SU-DHL-6 (cell line): ENCODE measurements around the gene MPV17.

Source experiments
- H2AFZ ChIP-seq: fragments of 200-600 bp; sonication (generic); 2 replicates; pipeline ENCODE4 v1.6.1; 2014; ENCODE audit warnings: low read depth, mild to moderate bottlenecking, moderate library complexity, mixed read lengths, antibody characterized with exemption, low read length; ENCODE audit not compliant: severe bottlenecking
- H3F3A ChIP-seq: fragments of 200-600 bp; shearing (Covaris generic); 2 replicates; pipeline ENCODE4 v1.6.0; 2016; ENCODE audit warnings: antibody characterized with exemption, mild to moderate bottlenecking; ENCODE audit not compliant: insufficient read depth
- H3K27ac ChIP-seq: fragments of 200-600 bp; sonication (generic); 2 replicates; pipeline ENCODE4 v1.5.1; 2016; ENCODE audit warnings: low read depth, mild to moderate bottlenecking, low read length, moderate library complexity, mixed read lengths
- H3K27me3 ChIP-seq: fragments of 200-600 bp; sonication (generic), shearing (Covaris generic); 2 replicates; pipeline ENCODE4 v1.6.0; 2014; ENCODE audit warnings: mild to moderate bottlenecking, low read length
- H3K36me3 ChIP-seq: fragments of 200-600 bp; sonication (generic); 2 replicates; pipeline ENCODE4 v1.6.1; 2014; ENCODE audit warnings: mild to moderate bottlenecking, low read length, mixed read lengths
- H3K4me2 ChIP-seq: fragments of 300-600, 200-600 bp; shearing (Covaris generic), sonication (generic); 2 replicates; pipeline ENCODE4 v1.6.0; 2014; ENCODE audit warnings: low read length, low read depth, mild to moderate bottlenecking; ENCODE audit not compliant: poor library complexity, severe bottlenecking
- H3K4me3 ChIP-seq: fragments of 200-600 bp; sonication (generic); 2 replicates; pipeline ENCODE4 v1.5.1; 2014; ENCODE audit warnings: antibody characterized with exemption, low read length, mild to moderate bottlenecking, mixed read lengths; ENCODE audit not compliant: insufficient read depth, poor library complexity, severe bottlenecking
- H3K79me2 ChIP-seq: fragments of 200-600 bp; sonication (generic); 2 replicates; pipeline ENCODE4 v1.6.1; 2014; ENCODE audit warnings: mild to moderate bottlenecking, low read length, moderate library complexity; ENCODE audit not compliant: insufficient read depth
- H3K9ac ChIP-seq: fragments of 200-600 bp; sonication (generic); 2 replicates; pipeline ENCODE4 v1.7.0; 2014; ENCODE audit warnings: mild to moderate bottlenecking, low read length
- H3K9me2 ChIP-seq: fragments of 200-600 bp; sonication (generic); replicated peaks from 2 replicates; pipeline ENCODE4 v1.6.1; 2014; ENCODE audit warnings: low read length; ENCODE audit not compliant: insufficient read depth
- H3K9me3 ChIP-seq: fragments of 200-600 bp; sonication (generic); 2 replicates; pipeline ENCODE4 v1.6.1; 2014; ENCODE audit warnings: low read length, mixed read lengths; ENCODE audit not compliant: insufficient read depth
- H4K20me1 ChIP-seq: fragments of 200-600 bp; sonication (generic); 2 replicates; pipeline ENCODE4 v1.6.1; 2014; ENCODE audit warnings: low read depth, mild to moderate bottlenecking, antibody characterized with exemption, low read length, moderate library complexity, mixed read lengths
- CTCF ChIP-seq: fragments of 200-600 bp; sonication (generic); IDR thresholded peaks from one replicate; pipeline ENCODE4 v1.5.1; 2017; ENCODE audit warnings: antibody characterized with exemption, mild to moderate bottlenecking, low read length, moderate library complexity; ENCODE audit not compliant: insufficient read depth, poor library complexity, severe bottlenecking
- EZH2phosphoT487 ChIP-seq: fragments of 200-600 bp; sonication (generic), shearing (Covaris generic); conservative IDR thresholded peaks from 2 replicates; pipeline ENCODE4 v1.6.1; 2018; ENCODE audit warnings: mild to moderate bottlenecking, antibody characterized with exemption, low read length, moderate library complexity, mixed read lengths

Gene MPV17

DNA sequence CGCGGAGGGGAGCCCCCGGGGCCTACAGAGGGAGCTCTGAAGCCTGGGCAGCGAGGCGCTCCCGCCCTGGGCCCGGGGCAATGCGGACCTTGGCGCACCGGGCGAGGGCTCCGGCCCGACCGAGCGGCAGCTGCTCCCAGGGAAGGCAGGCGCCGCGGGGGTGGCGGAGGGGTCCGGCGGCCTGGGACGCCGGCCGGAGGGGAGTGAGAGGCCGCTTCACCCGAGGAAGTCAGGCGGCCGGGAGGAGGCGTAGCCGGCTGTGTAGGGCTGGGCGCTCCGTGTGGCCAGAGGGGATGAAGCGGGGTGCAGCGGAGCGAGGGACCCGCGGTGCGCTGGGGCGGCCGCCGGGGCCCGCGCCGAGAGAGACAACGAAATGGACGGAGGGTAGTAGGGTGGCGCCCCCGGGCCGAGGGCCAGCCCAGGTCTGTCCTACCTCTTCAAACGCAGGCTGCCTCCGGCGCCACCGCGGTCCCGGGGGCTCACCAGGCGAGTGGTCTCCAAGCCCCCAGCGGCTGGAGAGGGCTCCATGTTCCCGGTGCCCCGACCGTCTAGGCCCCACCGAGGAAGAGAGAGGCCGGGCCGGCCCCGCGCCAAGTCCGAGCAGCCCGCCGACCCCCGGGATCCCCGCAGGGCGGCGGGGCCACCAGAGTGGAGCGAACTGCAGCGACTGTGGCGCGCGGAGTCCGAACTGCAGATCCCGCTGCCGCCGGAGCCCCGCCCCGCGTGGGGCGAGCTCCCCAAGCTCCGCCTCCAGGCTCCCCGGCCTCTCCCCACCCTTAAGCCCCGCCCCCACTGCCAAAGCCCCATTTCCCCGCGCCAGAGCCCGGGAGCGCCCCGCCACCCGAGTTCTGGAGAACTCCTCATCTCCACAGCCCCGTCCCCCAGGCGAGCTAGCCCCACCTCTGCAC lies 60.3 kb downstream of the MPV17 start, which contains the start of gene SLC30A3:
TSS of gene SLC30A3 (minus strand) at position 669 of the 908 bp plus-strand sequence. CDS start at position 528, 141 bp downstream.
- Histone ChIP-seq H3K4me2 (peak within 1 kb of the TSS; percentile 79), H3K4me3 (peak within 1 kb of the TSS; percentile 44), H3K9ac (peak within 1 kb of the TSS; percentile 45; the same call in 1 of the 2 replicates), H3F3A (no peaks in the 10 kb centered on the region), H3K9me3 (no peaks in the 10 kb centered on the region), H4K20me1 (no peaks in the 10 kb centered on the region), H3K9me2 (no peaks in the 10 kb centered on the region), H2AFZ (peak within 1 kb of the TSS; percentile 79), H3K36me3 (no peaks in the 10 kb centered on the region), H3K27me3 (no peaks in the 10 kb centered on the region), H3K27ac (no peak within 1 kb of the TSS), H3K79me2 (no peaks in the 10 kb centered on the region)
- no peak; the same call in 1 of the 2 replicates for TF ChIP-seq EZH2phosphoT487
- no peak for TF ChIP-seq CTCF

DNA sequence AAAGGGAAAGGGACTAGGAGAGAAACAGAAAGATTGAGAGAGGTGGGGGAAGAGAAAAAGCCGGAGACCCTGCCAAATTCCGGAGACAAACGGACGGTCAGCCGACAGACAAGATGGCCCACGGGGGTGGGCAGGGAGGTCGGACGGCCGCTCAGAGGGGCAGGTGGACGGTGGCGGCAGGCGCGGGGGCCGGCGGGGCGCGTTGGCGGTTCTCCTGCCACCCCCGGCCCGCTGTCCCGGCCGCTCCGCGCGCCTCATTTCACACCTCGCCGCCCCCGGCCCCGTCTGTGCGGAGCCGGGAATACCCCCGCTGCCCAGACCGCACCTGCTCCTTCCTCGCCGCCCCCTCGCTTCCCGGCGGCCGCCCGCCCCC lies 61.0 kb downstream of the MPV17 start:
- Histone ChIP-seq H3K36me3 (no peaks in the 10 kb centered on the region), H3K9me2 (no peaks in the 10 kb centered on the region), H3K27ac (no peak overlapping the region), H3K9me3 (no peaks in the 10 kb centered on the region), H3K4me2 (peak overlapping the region; percentile 79), H3K79me2 (no peaks in the 10 kb centered on the region), H3F3A (no peaks in the 10 kb centered on the region), H2AFZ (no peak overlapping the region), H3K27me3 (no peaks in the 10 kb centered on the region), H4K20me1 (no peaks in the 10 kb centered on the region), H3K9ac (no peak overlapping the region), H3K4me3 (peak overlapping the region; percentile 44)
- TF ChIP-seq EZH2phosphoT487 (no peak), CTCF (no peak)

GRCh38 chr2:27261241-27261925 lies 61.5 kb downstream of the MPV17 start:
- Histone ChIP-seq H3K79me2 (no peaks in the 10 kb centered on the region), H3K9ac (no peak overlapping the region), H3K27ac (no peak overlapping the region), H3K4me3 (no peak overlapping the region), H3K4me2 (no peak overlapping the region), H4K20me1 (no peaks in the 10 kb centered on the region), H3K27me3 (no peaks in the 10 kb centered on the region), H3K9me2 (no peaks in the 10 kb centered on the region), H3K36me3 (no peaks in the 10 kb centered on the region), H3K9me3 (no peaks in the 10 kb centered on the region), H3F3A (no peaks in the 10 kb centered on the region), H2AFZ (no peak overlapping the region)
- TF ChIP-seq CTCF, result no peak
- TF ChIP-seq EZH2phosphoT487, result no peak
